ENCODE data around the gene PKNOX2. TPM values are rescaled to one million over a fixed set of nuclear protein-coding genes. Genes with fewer than 3 reads are reported as not detected.
A peak's percentile ranks its signal among the peaks of the same experiment; 100 is the strongest.
"Not testable (repeated sequence)": the region's sequence is repeated elsewhere in the genome, so short reads cannot be mapped to it uniquely, and the experiment has no call there.

Gene PKNOX2
- total RNA-seq, 1 donor from 2014 or later = 12.1 TPM

- Histone ChIP-seq H3K9me3 (no peaks in the 10 kb centered on the region), H3K36me3 (no peaks in the 10 kb centered on the region), H3K4me3 (no peak overlapping the region), H3K27me3 (no peaks in the 10 kb centered on the region), H3K4me1 (no peaks in the 10 kb centered on the region), H3K27ac (no peak overlapping the region)
- intact Hi-C loops (cut with DNase I) = no loop called here
- no peak for DNase-seq (ENCODE audit: low spot score in 2 of 2)
- TF ChIP-seq, protein P1, sequence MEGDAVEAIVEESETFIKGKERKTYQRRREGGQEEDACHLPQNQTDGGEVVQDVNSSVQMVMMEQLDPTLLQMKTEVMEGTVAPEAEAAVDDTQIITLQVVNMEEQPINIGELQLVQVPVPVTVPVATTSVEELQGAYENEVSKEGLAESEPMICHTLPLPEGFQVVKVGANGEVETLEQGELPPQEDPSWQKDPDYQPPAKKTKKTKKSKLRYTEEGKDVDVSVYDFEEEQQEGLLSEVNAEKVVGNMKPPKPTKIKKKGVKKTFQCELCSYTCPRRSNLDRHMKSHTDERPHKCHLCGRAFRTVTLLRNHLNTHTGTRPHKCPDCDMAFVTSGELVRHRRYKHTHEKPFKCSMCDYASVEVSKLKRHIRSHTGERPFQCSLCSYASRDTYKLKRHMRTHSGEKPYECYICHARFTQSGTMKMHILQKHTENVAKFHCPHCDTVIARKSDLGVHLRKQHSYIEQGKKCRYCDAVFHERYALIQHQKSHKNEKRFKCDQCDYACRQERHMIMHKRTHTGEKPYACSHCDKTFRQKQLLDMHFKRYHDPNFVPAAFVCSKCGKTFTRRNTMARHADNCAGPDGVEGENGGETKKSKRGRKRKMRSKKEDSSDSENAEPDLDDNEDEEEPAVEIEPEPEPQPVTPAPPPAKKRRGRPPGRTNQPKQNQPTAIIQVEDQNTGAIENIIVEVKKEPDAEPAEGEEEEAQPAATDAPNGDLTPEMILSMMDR (IDR thresholded peaks at IDR 0.05) = no peak
These were observed 56.9 kb downstream of the PKNOX2 start for GRCh38 chr11:125221461-125221860.

DNA sequence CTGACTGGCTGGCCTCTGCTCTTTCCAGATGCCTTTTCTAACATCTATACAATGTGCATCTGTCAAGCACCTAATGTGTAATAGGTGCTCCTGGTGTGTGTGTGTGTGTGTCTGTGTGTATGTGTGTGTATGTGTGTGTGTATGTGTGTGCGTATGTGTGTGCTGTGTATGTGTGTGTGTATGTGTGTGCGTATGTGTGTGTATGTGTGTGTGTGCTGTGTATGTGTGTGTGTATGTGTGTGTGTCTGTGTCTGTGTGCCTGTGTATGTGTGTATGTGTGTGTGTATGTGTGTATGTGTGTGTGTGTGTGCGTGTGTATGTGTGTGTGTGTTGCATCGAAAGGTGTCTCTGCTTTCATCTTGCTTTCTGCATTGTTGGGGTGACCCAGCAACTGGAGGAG lies 57.9 kb downstream of the PKNOX2 start:
- Histone ChIP-seq H3K36me3 (no peaks in the 10 kb centered on the region), H3K4me3 (no peak overlapping the region), H3K27me3 (no peaks in the 10 kb centered on the region), H3K9me3 (no peaks in the 10 kb centered on the region), H3K4me1 (no peaks in the 10 kb centered on the region), H3K27ac (no peak overlapping the region)
- TF ChIP-seq, protein P1 (IDR thresholded peaks at IDR 0.05) = no peak
- intact Hi-C loops (cut with DNase I) = no loop called here
- DNase-seq (ENCODE audit: low spot score in 2 of 2) = no peak

DNA sequence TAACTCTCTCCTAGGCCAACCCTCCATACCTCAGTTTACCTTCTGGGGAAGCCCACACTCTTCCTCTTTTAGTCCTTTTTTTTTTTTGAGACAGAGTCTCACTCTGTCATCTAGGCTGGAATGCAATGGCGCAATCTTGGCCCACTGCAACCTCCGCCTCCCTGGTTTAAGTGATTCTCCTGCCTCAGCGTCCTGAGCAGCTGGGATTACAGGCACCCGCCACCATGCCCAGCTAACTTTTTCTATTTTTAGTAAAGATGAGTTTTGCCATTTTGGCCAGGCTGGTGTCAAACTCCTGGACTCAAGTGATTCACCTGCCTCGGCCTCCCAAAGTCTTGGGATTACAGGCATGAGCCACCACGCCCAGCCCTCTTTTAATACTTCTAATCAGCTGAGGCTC lies 58.6 kb downstream of the PKNOX2 start:
- H3K4me3 ChIP-seq; intact Hi-C loops (cut with DNase I); H3K27me3 ChIP-seq; DNase-seq (ENCODE audit: low spot score in 2 of 2); H3K9me3 ChIP-seq; H3K36me3 ChIP-seq; H3K27ac ChIP-seq; H3K4me1 ChIP-seq: not testable (repeated sequence)

DNA sequence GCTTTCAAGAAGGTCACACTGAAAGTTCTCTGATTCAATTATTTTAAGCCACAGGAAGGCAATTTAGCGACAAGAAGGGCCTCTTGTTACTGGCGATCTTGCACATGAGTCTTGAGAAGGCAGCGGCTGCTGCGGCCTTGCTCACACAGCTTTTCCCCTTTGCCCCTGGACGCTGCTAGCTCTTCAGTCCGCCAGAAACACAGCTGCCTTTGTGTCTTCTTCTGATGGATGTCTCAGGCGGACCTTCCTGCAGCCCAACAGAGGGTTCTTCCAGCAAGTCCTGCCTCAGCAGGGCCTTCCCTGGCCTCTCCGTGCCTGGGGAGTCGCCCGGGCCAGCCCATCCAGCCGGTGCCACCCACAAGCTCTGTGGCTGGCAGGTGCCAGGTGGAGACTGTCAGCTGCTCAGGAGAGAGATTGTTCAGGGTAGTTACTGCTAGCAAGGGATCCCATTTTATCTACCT lies 59.4 kb downstream of the PKNOX2 start:
- TF ChIP-seq, protein P1 (IDR thresholded peaks at IDR 0.05) = no peak
- H3K27ac ChIP-seq = no peak overlapping the region
- no peaks in the 10 kb centered on the region for H3K36me3 ChIP-seq
- no peaks in the 10 kb centered on the region for H3K4me1 ChIP-seq
- no peak overlapping the region for H3K4me3 ChIP-seq
- DNase-seq (ENCODE audit: low spot score in 2 of 2) = no peak
- no peaks in the 10 kb centered on the region for H3K27me3 ChIP-seq
- no peaks in the 10 kb centered on the region for H3K9me3 ChIP-seq
- intact Hi-C loops (cut with DNase I) = loop anchor here (1.0 kb wide), 1 partner anchor 60 kb away; the partner anchor contains the start of gene PKNOX2

DNA sequence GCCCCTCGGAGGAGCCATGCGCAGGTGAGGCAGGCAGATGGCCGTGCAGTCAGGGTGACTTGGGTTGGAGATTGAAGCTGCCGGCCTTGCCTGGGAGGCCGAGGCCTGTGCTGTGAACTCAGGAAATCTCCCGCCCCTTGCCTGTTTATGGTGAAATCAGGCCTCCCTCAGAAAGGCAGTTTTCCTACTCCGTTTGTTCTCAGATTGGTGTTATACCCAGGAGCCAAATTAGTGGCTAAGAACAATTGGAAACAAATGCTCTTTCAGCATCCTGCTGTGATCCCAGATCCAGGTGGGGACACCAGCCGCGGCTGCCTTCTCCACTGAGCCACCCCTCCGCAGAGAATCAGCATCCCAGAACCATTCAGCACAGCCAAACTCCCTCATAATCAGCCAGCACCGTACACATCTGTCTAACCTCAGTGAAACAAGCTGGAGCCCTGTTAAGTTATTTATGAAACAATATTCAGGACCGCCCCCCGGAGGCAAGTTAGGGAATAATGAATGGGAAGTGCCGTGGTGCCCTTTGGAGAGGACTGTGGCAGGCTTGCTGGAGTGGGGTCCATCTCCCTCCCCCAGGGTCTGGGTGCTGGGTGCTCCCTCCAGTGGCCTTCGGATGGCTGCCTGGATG lies 60.0 kb downstream of the PKNOX2 start:
- TF ChIP-seq, protein P1 (IDR thresholded peaks at IDR 0.05) = peak; percentile 19 to 50 (median 29)
- H3K27ac ChIP-seq = no peak overlapping the region
- no peak overlapping the region for H3K4me3 ChIP-seq
- intact Hi-C loops (cut with DNase I) = loop anchor here (1.0 kb wide), 1 partner anchor 60 kb away; the partner anchor contains the start of gene PKNOX2
- H3K4me1 ChIP-seq = no peaks in the 10 kb centered on the region
- no peaks in the 10 kb centered on the region for H3K27me3 ChIP-seq
- no peaks in the 10 kb centered on the region for H3K9me3 ChIP-seq
- no peaks in the 10 kb centered on the region for H3K36me3 ChIP-seq
- peak in 1 of 2 donors; percentile 77 for DNase-seq (ENCODE audit: low spot score in 2 of 2)

DNA sequence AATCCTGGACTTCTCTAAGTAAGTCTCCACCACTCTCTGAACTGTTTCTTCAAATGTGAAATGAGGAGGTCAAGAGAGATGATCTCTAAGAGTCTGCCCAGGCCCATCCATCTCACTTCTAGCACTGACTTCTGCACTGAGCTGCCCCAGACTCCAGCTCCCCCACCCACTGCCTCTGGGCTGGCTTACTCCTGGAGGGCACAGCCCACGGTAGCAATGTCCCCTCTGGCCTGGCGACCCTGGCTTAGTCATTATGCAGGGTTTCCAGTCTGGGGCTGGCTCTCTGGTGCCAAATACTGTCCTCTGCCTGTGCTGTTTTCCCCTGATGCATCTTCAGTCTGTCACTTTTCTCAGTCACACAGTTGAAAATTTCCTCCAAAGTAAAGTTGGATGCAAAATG lies 60.9 kb downstream of the PKNOX2 start:
- intact Hi-C loops (cut with DNase I) = no loop called here
- Histone ChIP-seq H3K4me1 (no peaks in the 10 kb centered on the region), H3K27ac (no peak overlapping the region), H3K27me3 (no peaks in the 10 kb centered on the region), H3K4me3 (no peak overlapping the region), H3K36me3 (no peaks in the 10 kb centered on the region), H3K9me3 (no peaks in the 10 kb centered on the region)
- TF ChIP-seq, protein P1 (IDR thresholded peaks at IDR 0.05) = no peak
- no peak for DNase-seq (ENCODE audit: low spot score in 2 of 2)

Measured in ascending aorta (tissue), 2 donors.